Activated CD4-positive, alpha-beta T cell treated with anti-CD3 and anti-CD28 coated beads, Interleukin-2, Interleukin-4, amounts not matched to agents 100 ng/mL and 50 ng/mL, durations not matched to agents 16 hours and 8 hours (primary cell): Measurements from ENCODE around the gene SEMA3G.

Experiments
- DNase-seq: peaks from one replicate; pipeline ENCODE4 v3.0.0-alpha.2; 2020; ENCODE audit warnings: low spot score

Gene SEMA3G

GRCh38 chr3:52438579-52439425 is 6.1 kb downstream of the SEMA3G start:
- no peak for DNase-seq

GRCh38 chr3:52438104-52438376 is 6.9 kb downstream of the SEMA3G start:
- DNase-seq = no peak

- no peak for DNase-seq
Observed at GRCh38 chr3:52437326-52438103, 7.4 kb downstream of the SEMA3G start.

- no peak for DNase-seq
Observed at GRCh38 chr3:52436500-52437149, 8.3 kb downstream of the SEMA3G start.

- DNase-seq = no peak
Observed at GRCh38 chr3:52435246-52436101, 9.4 kb downstream of the SEMA3G start.

- DNase-seq = no peak
Observed at GRCh38 chr3:52434491-52435115, 10.3 kb downstream of the SEMA3G start.

- DNase-seq = no peak
Observed at GRCh38 chr3:52433996-52434479, 10.9 kb downstream of the SEMA3G start.

- no peak for DNase-seq
Observed at GRCh38 chr3:52433328-52433995, 11.4 kb downstream of the SEMA3G start.

GRCh38 chr3:52432691-52433141 is 12.2 kb downstream of the SEMA3G start:
- no peak for DNase-seq

- DNase-seq = no peak
Observed at GRCh38 chr3:52432225-52432624, 12.7 kb downstream of the SEMA3G start.

- no peak for DNase-seq
Observed at GRCh38 chr3:52431459-52432223, 13.3 kb downstream of the SEMA3G start.

- DNase-seq = no peak
Observed at GRCh38 chr3:52430416-52430810, 14.5 kb downstream of the SEMA3G start.

- no peak for DNase-seq
Observed at GRCh38 chr3:52429779-52430415, 15.0 kb downstream of the SEMA3G start.

GRCh38 chr3:52429031-52429430 is 15.9 kb downstream of the SEMA3G start:
- no peak for DNase-seq

- peak; percentile 56 for DNase-seq
Observed at GRCh38 chr3:52428151-52429005, 16.5 kb downstream of the SEMA3G start.

- DNase-seq = no peak
Observed at GRCh38 chr3:52423173-52423572, 21.7 kb downstream of the SEMA3G start.

GRCh38 chr3:52422669-52423068 is 22.2 kb downstream of the SEMA3G start:
- DNase-seq = no peak

- no peak for DNase-seq
Observed at GRCh38 chr3:52420388-52420787, 24.5 kb downstream of the SEMA3G start.

GRCh38 chr3:52415800-52416199 is 29.1 kb downstream of the SEMA3G start:
- no peak for DNase-seq
